GM12878 (cell line): ENCODE data around the gene UCHL5.

Experiments
- CREB1 ChIP-seq: IDR thresholded peaks from 2 replicates; pipeline ENCODE4 v1.6.1; 2012; ENCODE audit warnings: low read depth, mild to moderate bottlenecking, inconsistent platforms
- JUND ChIP-seq: IDR thresholded peaks from 2 replicates; pipeline ENCODE4 v1.6.1; 2012; ENCODE audit warnings: low read depth, mild to moderate bottlenecking, low read length, improper control_type of control experiment, moderate library complexity
- POLR2A ChIP-seq: IDR thresholded peaks from 2 replicates; pipeline ENCODE4 v1.6.1; 2011; ENCODE audit warnings: low read depth, mild to moderate bottlenecking, low read length
- POU2F2 ChIP-seq: IDR thresholded peaks from 3 replicates; pipeline ENCODE4 v1.6.1; 2011; ENCODE audit warnings: low read depth, mild to moderate bottlenecking, low read length, borderline replicate concordance
- SREBF2 ChIP-seq: IDR thresholded peaks from 2 replicates; pipeline ENCODE4 v1.6.1; 2012; ENCODE audit warnings: mild to moderate bottlenecking, low read length
- TF ChIP-seq, protein P1 (sequence below): IDR thresholded peaks from 2 replicates; pipeline ENCODE4 v1.6.1; 2012; ENCODE audit warnings: low read depth, low read length, improper control_type of control experiment
- TF ChIP-seq, protein P2 (sequence below): IDR thresholded peaks from 2 replicates; pipeline ENCODE4 v1.6.1; 2012; ENCODE audit warnings: low read depth, low read length, improper control_type of control experiment

- no peak for TF ChIP-seq CREB1
- no peak for TF ChIP-seq JUND
- TF ChIP-seq POLR2A: no peak
- TF ChIP-seq, protein P1, sequence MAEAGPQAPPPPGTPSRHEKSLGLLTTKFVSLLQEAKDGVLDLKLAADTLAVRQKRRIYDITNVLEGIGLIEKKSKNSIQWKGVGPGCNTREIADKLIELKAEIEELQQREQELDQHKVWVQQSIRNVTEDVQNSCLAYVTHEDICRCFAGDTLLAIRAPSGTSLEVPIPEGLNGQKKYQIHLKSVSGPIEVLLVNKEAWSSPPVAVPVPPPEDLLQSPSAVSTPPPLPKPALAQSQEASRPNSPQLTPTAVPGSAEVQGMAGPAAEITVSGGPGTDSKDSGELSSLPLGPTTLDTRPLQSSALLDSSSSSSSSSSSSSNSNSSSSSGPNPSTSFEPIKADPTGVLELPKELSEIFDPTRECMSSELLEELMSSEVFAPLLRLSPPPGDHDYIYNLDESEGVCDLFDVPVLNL: no peak
- no peak for TF ChIP-seq POU2F2
- TF ChIP-seq, protein P2, sequence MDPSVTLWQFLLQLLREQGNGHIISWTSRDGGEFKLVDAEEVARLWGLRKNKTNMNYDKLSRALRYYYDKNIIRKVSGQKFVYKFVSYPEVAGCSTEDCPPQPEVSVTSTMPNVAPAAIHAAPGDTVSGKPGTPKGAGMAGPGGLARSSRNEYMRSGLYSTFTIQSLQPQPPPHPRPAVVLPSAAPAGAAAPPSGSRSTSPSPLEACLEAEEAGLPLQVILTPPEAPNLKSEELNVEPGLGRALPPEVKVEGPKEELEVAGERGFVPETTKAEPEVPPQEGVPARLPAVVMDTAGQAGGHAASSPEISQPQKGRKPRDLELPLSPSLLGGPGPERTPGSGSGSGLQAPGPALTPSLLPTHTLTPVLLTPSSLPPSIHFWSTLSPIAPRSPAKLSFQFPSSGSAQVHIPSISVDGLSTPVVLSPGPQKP: no peak
- no peak for TF ChIP-seq SREBF2
These were observed 44.8 kb downstream of the UCHL5 start for GRCh38 chr1:193014400-193014799.
